ENCODE results near the gene RACGAP1.
A peak's percentile ranks its signal among the peaks of the same experiment; 100 is the strongest.

The RACGAP1 gene

DNA sequence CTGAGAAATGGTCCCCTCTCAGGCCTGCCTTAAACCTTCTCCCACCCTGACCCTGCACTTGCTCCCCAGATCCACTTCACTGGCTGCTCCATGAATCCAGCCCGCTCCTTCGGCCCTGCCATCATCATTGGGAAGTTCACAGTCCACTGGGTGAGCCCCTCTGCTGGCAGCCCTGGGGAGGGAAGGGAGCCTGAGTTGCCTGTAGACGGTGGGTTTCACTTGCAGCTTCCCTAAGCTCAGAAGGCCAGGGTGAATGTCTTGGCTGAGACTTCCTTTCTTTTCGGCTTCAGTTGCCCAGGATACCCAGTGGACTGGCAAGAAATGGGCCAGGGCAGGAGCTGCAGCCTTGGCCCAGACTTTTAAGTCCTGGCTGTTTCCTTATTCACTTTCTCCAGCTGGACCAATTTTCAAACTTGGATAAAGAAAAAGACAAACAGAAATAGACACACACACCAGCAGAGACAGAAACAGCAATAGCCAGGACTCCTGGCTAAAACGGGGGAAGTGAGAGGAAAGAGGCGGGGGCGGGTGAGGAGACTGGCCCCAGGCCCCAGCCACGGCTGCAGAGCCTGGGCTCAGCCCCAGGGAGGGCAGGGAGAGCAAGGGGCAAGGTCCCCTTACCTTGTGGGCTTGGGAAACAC, 50.5 kb downstream of the RACGAP1 start:
- Histone ChIP-seq H3K4me3 (peak overlapping the region; percentile 35), H3K27ac (peak overlapping the region in 1 of 2 donors; percentile 38)
- DNase-seq (ENCODE audit: low spot score) = no peak
- TF ChIP-seq, protein P1, sequence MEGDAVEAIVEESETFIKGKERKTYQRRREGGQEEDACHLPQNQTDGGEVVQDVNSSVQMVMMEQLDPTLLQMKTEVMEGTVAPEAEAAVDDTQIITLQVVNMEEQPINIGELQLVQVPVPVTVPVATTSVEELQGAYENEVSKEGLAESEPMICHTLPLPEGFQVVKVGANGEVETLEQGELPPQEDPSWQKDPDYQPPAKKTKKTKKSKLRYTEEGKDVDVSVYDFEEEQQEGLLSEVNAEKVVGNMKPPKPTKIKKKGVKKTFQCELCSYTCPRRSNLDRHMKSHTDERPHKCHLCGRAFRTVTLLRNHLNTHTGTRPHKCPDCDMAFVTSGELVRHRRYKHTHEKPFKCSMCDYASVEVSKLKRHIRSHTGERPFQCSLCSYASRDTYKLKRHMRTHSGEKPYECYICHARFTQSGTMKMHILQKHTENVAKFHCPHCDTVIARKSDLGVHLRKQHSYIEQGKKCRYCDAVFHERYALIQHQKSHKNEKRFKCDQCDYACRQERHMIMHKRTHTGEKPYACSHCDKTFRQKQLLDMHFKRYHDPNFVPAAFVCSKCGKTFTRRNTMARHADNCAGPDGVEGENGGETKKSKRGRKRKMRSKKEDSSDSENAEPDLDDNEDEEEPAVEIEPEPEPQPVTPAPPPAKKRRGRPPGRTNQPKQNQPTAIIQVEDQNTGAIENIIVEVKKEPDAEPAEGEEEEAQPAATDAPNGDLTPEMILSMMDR (IDR thresholded peaks at IDR 0.05) = no peak

DNA sequence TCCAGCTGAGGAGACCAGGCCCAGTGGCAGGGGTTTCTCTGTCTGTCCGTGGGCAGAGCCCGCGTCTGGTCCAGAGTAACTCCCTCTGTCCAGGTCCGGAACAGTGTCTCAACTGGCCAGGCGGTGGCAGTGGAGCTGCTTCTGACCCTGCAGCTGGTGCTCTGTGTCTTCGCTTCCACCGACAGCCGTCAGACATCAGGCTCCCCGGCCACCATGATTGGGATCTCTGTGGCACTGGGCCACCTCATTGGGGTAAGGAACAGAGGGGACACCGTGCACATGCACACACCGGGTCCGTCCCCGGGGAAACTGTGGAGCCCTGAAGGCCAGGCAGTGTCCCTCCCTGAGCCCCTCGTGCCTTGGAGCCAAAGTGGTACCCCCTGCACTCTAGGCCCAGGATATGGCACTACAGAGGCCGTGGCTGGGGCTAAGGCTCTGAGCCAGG, 51.0 kb downstream of the RACGAP1 start:
- no peak for DNase-seq (ENCODE audit: low spot score)
- peak overlapping the region; percentile 35 for H3K4me3 ChIP-seq
- peak overlapping the region in 1 of 2 donors; percentile 38 for H3K27ac ChIP-seq
- TF ChIP-seq, protein P1 (IDR thresholded peaks at IDR 0.05) = no peak

DNA sequence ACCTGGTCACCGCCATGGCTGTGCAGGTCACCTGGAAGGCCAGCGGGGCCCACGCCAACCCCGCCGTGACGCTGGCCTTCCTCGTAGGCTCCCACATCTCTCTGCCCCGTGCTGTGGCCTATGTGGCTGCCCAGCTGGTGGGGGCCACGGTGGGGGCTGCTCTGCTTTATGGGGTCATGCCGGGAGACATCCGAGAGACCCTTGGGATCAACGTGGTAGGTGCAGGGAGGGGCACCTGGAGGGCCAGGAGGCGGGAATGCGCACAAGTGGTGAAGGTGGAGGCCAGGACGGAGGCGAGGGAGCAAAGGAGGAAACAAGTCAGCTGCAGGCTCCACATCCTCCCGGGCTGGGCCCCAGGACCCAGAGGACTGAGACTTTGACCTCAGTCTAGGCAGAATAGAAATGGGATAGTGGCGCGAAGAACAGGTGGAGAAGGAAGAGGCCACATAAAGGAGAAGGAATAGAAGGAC, 51.9 kb downstream of the RACGAP1 start:
- no peak overlapping the region for H3K27ac ChIP-seq
- no peak for DNase-seq (ENCODE audit: low spot score)
- H3K4me3 ChIP-seq = no peak overlapping the region
- TF ChIP-seq, protein P1 (IDR thresholded peaks at IDR 0.05) = no peak

DNA sequence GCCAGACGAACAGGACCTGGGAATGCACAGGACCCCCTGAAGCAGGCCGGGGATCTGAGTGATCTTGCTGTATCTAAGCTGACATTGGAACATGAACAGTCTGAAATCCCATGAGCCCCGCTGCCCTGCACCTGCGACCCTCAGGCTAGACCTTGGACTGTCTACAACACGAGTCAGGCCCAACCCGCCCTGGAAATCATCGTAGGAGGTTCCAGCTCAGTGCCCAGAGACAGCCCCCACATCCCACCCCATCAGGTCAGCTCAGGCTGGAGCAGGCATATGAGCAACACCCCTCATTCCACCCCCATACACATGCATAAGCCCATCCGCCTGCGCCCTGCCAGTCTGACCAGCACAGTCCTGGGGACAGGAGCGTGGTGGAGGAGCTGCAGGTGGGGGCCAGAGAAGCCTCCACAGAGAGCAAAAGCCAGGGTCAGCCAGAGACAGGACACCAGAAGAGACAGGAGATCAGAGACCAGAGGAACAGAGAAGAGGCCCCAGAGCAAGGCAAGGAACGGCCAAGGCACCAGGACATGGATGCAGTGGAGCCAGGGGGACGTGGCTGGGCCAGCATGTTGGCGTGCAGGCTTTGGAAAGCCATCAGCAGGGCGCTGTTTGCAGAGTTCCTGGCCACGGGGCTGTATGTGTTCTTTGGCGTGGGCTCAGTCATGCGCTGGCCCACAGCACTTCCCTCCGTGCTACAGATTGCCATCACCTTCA, 52.5 kb downstream of the RACGAP1 start, which contains the start of gene AQP6:
Gene AQP6 (plus strand): TSS at position 307 of the 720 bp plus-strand sequence. CDS start 227 bp downstream, at position 534.
- Histone ChIP-seq H3K27ac (no peak within 1 kb of the TSS), H3K4me3 (no peak within 1 kb of the TSS)
- TF ChIP-seq, protein P1 (IDR thresholded peaks at IDR 0.05) = no peak
- peak; percentile 70 for DNase-seq (ENCODE audit: low spot score)

DNA sequence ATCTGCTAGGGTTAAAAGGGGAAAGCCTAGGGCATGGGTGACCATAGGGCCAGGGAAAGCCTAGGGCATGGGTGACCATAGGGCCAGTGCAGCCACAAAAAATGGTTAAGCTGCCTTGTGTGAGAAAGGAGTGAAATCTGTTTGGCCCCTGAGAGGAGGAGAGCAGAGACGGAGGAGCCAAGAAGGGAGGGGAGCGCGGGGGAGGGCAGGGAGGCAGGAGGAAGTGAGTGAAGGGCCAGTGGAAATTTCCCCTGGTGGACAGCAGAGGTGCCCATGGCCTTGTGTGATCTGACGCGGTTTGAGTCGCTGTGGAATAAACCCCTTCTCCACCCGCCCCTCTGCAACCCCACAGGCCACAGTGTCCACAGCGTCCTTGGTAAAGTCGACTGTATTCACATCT, 53.2 kb downstream of the RACGAP1 start:
- H3K27ac ChIP-seq = no peak overlapping the region
- DNase-seq (ENCODE audit: low spot score) = no peak
- TF ChIP-seq, protein P1 (IDR thresholded peaks at IDR 0.05) = no peak

DNA sequence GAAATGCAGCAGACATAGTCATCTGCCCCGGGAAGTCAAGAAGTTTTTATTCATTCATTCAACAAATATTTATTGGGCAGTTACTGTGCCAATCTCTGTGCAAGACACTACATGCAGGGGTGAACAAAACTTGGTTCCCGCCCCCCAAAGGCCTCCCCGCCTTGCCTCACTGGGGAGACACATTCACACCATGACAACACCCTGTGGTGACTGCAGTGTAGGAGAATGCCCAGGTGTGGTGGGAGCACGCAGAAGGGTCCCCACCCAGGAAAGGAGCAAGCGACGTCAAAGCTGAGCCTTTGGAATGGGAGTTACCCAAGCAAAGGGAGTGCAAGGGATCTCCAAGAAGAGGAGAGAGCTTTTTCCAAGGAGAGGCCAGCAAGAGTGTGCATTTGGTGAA, 54.2 kb downstream of the RACGAP1 start:
- no peak overlapping the region for H3K4me3 ChIP-seq
- H3K27ac ChIP-seq = no peak overlapping the region
- peak; percentile 62 for DNase-seq (ENCODE audit: low spot score)
- TF ChIP-seq, protein P1 (IDR thresholded peaks at IDR 0.05) = no peak

More for the DNA sequence above, 53.2 kb downstream of the RACGAP1 start:
- no peak overlapping the region for H3K4me3 ChIP-seq
